Retinal pigment epithelial cell (primary cell): ENCODE measurements around the gene SLC35F3.
"Not testable (repeated sequence)": the region's sequence is repeated elsewhere in the genome, so short reads cannot be mapped to it uniquely, and the experiment has no call there.

Experiments
- DNase-seq: peaks from one replicate; pipeline ENCODE4 v3.0.0-alpha.2; 2010; ENCODE audit warnings: low read depth
- H3K4me3 ChIP-seq: 2 replicates; pipeline ENCODE4 v1.5.1; 2011; ENCODE audit warnings: mild to moderate bottlenecking, low read length, control low read depth, moderate library complexity
- TF ChIP-seq, protein P1 (sequence below): conservative IDR thresholded peaks from 2 replicates; pipeline ENCODE4 v1.5.1; 2011; ENCODE audit warnings: low read depth, low read length, control low read depth, inconsistent platforms

Gene SLC35F3

GRCh38 chr1:234337233-234337632 is 432.8 kb downstream of the SLC35F3 start:
- no peak overlapping the region for H3K4me3 ChIP-seq
- no peak for DNase-seq
- TF ChIP-seq, protein P1, sequence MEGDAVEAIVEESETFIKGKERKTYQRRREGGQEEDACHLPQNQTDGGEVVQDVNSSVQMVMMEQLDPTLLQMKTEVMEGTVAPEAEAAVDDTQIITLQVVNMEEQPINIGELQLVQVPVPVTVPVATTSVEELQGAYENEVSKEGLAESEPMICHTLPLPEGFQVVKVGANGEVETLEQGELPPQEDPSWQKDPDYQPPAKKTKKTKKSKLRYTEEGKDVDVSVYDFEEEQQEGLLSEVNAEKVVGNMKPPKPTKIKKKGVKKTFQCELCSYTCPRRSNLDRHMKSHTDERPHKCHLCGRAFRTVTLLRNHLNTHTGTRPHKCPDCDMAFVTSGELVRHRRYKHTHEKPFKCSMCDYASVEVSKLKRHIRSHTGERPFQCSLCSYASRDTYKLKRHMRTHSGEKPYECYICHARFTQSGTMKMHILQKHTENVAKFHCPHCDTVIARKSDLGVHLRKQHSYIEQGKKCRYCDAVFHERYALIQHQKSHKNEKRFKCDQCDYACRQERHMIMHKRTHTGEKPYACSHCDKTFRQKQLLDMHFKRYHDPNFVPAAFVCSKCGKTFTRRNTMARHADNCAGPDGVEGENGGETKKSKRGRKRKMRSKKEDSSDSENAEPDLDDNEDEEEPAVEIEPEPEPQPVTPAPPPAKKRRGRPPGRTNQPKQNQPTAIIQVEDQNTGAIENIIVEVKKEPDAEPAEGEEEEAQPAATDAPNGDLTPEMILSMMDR: no peak

GRCh38 chr1:234340528-234340927 is 436.1 kb downstream of the SLC35F3 start:
- no peak for DNase-seq
- TF ChIP-seq, protein P1: no peak
- no peak overlapping the region for H3K4me3 ChIP-seq

- TF ChIP-seq, protein P1: no peak
- H3K4me3 ChIP-seq: no peak overlapping the region
- DNase-seq: no peak
Measured at GRCh38 chr1:234342774-234343173, 438.3 kb downstream of the SLC35F3 start.

DNA sequence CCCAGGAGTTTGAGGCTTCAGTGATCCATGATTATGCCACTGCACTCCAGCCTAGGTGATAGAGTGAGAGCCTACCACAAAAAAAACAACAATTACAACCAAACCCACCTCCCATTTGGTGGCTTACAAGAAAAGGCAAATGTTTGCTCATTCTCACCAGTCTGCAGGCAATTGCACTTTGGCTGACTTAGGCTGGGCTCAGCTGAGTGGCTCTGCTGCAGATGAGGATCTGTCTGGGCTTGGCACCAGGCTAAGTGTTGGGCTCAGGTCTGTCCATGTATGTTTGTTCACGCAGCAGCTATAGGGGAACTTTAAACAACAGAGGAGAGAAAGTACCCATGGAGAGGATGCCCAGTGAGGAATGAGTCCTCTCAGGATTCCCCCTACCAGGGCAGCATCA is 440.8 kb downstream of the SLC35F3 start:
- no peak for DNase-seq
- TF ChIP-seq, protein P1: no peak
- H3K4me3 ChIP-seq: no peak overlapping the region

- TF ChIP-seq, protein P1: no peak
- H3K4me3 ChIP-seq: no peak overlapping the region
- DNase-seq: no peak
Measured at GRCh38 chr1:234348964-234349363, 444.5 kb downstream of the SLC35F3 start.

GRCh38 chr1:234355782-234356510 is 451.5 kb downstream of the SLC35F3 start:
- H3K4me3 ChIP-seq: no peak overlapping the region
- DNase-seq: no peak
- TF ChIP-seq, protein P1: no peak

GRCh38 chr1:234356615-234357269 is 452.3 kb downstream of the SLC35F3 start:
- not testable (repeated sequence) for DNase-seq
- H3K4me3 ChIP-seq: peak overlapping the region; percentile 51
